RPMI8226 (cell line): Measurements from ENCODE around the gene ZNF18.
"Not testable (repeated sequence)": the region's sequence is repeated elsewhere in the genome, so short reads cannot be mapped to it uniquely, and the experiment has no call there.

Experiments used
- DNase-seq: peaks from one replicate; pipeline ENCODE4 v3.0.0-alpha.2; 2015

Gene ZNF18

DNA sequence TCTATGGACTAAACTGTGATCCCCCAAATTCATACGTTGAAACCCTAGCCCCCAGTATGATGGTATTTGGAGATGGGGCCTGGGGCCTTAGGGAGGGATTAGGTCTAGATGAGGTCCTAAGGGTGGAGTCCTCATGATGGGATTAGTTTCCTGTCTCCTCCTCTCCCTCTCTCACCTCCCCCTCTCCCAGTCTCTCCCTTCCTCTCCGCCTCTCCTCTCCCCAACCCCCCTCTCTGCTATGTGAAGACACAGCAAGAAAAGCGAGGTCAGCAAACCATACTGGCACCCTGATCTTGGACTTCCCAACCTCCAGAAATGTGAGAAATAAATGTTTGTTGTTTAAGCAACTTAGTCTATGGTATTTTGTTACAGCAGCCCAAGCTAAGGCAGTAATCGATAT is 15.4 kb downstream of the ZNF18 start:
- DNase-seq = no peak

DNA sequence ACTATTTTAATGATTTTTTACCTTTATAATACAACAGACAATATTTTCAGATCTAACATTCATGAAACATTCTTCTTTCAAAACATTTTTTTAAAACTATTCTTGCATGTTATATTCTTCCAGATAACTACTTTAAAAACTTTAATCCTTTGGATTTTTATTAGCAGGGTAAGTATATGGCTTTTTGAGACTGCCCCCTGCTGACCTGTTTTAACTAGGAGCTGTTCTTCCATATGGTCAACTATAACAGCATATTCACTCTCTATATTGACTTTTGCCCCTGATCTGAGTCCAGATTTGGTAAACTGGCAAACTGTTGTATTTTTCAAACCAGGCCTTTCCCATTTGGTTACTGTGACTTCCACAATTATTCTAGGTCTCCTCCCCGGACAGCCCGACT is 16.5 kb downstream of the ZNF18 start:
- DNase-seq = no peak

DNA sequence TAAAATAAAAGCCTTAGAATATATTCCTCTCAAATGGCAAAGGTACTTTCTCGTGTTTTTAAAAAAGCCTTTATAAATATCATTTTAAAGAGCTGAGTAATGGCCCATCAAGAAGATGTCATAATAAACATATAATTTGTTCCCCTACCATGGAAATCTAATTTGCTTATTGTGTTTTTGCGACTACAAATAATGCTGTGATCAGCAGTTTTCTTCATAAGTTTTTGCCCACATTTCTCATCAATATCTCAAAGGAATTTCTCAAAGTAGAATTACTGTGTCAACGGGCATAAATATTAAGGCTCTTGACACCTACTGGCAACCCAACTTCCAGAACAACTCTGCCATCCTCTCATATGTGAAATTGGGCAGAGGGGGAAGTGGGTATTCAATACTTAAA is 17.5 kb downstream of the ZNF18 start:
- DNase-seq = no peak

DNA sequence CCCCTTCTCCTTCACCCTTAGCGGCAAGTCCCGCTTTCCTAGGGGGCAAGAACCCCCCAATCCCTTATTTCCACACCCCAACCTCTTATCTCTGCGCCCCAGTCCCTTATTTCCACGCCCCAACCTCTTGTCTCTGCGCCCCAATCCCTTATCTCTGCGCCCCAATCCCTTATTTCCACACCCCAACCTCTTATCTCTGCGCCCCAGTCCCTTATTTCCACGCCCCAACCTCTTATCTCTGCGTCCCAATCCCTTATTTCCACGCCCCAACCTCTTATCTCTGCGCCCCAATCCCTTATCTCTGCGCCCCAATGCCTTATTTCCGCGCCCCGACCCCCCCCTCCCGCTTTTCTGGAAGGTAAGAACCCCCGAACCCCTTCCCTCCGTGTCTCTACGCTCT is 24.5 kb downstream of the ZNF18 start:
- not testable (repeated sequence) for DNase-seq

GRCh38 chr17:11969565-11969964 is 27.7 kb downstream of the ZNF18 start:
- DNase-seq = no peak

GRCh38 chr17:11954936-11955335 is 42.3 kb downstream of the ZNF18 start:
- DNase-seq = no peak

GRCh38 chr17:11953924-11954323 is 43.4 kb downstream of the ZNF18 start:
- DNase-seq = no peak

DNA sequence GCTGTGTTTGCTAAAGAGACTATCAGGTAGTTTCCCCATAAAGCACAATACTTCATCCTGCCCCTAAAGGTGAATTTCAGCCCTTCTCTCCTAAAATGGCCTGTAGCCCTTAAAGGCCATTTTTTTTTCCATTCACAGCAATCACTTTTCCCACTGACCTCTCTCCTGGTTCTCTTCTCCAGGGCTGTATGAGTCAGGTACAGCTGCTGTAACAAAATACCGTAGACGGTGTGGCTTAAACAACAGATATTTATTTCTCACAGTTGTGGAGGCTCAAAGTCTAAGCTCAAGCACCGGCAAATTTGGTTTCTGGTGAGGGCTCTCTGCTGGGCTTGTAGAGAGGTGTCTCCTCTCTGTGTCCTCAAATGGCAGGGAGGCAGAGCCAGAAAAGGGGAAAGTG is 44.7 kb downstream of the ZNF18 start:
- DNase-seq = no peak

DNA sequence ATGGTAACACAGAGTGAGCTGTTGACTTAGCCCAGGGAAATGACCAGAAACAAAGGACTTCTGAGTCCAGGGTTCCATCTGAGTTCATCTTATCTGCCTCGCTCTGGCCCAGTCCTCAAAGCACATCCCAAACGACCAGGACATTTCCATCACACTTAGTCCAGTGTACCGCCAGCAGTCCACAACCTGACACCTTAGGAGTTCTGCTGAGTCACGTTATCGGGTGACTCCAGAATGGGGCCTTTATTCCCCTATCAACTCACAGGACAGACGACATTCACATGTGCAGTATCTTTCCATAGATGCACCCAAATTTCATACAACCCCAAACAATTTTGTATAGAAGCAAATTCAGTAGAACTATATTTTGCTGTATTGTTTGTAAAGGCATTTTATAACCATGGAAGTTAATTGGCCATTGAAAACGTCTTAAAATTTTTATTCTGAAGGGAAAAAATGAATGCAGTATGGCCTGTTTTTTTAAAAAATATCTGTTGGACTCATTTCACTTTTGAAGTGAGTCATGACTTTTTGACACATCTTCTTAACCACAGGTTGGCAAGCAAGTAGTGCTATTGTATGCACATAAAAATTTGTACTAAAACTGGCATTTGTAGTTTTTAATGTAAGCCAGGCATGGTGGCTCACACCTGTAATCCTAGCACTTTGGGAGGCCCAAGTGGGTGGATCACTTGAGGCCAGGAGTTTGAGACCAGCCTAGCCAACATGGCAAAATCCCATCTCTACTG is 46.3 kb downstream of the ZNF18 start:
- DNase-seq = no peak

DNA sequence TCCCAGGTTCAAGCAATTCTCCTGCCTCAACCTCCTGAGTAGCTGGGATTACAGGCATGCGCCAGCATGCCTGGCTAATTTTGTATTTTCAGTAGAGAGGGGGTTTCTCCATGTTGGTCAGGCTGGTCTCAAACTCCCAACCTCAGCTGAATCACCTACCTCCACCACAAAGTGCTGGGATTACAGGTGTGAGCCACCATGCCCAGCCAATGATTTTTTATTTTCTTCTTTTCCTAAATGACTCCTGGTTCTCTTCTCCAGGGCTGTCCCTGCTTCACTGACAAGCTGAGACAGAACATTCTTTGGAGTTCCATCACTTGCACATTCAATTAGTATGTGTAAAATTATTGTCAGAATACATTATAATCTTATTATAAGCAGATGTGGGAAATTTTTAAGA is 47.7 kb downstream of the ZNF18 start:
- DNase-seq = not testable (repeated sequence)

DNA sequence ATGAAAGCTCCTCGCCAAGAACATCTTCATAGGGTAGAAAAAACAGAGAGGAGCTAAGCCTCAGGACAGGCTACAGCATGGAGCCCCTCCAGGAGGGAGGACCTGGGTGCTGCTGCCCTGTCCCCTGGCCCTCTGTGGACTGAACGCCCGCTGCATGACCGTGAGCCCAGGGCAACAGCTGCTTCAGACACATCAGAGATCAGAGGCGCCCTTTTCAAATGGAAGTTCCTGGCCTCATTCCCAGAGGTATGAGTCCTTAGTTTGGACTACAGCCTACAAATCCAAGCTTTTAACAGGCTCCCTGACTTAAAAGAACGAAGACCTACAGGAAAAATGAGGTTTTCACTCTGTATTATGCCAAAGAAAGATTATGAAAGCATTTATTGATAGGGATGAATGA is 48.5 kb downstream of the ZNF18 start:
- DNase-seq = no peak

- no peak for DNase-seq
Observed at GRCh38 chr17:11944587-11944986, 52.7 kb downstream of the ZNF18 start.

GRCh38 chr17:11943759-11944347 is 53.4 kb downstream of the ZNF18 start:
- no peak for DNase-seq

- DNase-seq = not testable (repeated sequence)
Observed at GRCh38 chr17:11943086-11943485, 54.2 kb downstream of the ZNF18 start.

DNA sequence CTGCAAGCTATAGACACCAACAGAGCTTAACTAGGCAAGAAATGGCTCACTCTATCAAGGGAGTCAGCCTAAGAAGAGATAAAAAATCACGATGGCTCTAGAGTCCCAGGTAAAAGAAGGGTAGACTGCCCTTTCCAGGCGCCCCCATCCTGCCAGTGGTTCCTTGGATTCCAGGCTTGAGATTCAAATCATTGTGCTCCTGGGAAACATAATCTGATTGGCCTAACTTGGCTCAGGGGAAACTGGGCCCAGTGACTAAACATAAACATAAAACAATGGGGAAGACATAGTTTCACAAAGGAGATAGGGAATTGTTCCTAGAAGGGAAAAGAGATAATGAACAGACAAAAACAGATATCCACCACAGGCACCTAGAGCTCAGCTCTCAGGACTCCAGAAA is 56.4 kb downstream of the ZNF18 start:
- DNase-seq = no peak

GRCh38 chr17:11935734-11936406 is 61.4 kb downstream of the ZNF18 start:
- peak; percentile 43 for DNase-seq

DNA sequence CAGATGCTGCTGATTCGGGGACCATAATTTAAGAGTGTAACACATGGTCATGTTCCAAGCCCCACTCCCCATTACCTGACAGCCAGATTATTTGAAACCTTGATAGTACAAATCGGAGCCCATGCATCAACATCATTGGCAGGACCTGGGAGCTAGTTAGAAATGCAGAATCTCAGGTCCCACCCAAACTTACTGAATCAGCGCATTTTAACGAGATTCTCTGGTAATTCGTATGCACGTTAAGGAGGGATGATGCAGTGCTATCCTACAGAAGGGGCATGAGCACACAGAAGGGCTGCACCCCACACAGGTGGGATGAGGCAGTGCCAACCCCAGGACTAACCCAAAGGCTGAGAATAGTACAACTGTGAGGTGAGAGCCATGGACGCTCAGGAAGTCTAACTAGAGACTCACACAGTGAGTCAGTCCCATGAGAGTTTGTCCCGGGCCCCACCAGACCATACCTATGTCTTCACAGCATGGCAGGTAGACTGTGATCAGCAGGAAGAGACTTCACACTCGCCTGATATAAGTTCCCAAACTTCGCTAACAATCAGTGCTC is 64.9 kb downstream of the ZNF18 start:
- no peak for DNase-seq

DNA sequence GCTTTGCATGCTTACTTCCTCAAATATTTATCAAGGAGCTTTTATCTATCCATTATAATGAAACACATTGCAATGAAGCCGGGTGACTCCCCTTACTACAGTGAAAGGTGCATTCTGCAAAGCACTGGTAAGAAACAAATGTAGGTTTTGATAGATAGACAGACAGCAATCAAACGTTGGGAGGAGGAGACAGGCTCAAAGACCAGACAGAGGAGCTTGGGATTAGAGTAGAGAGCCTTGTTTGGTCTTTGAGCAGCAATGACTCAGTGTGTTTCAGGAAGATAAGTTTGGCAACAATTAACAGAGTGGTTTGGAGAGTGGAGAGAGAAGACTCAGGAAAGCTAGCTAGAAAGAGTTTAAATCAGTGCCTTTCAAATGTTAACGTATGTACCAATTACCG is 68.8 kb downstream of the ZNF18 start:
- DNase-seq = no peak
